H9 (cell line): Measurements from ENCODE around the gene PM20D1. TPM values are rescaled to one million over a fixed set of nuclear protein-coding genes. Genes with fewer than 3 reads are reported as not detected.

Source experiments
- DNase-seq: peaks from one replicate; pipeline ENCODE4 v3.0.0-alpha.2; 2017
- H2AFZ ChIP-seq: one replicate; pipeline ENCODE4 v1.6.1; 2013; ENCODE audit warnings: mild to moderate bottlenecking, low read length, control low read depth, moderate library complexity
- H2AK5ac ChIP-seq: 2 replicates; pipeline ENCODE4 v1.6.1; 2013; ENCODE audit warnings: low read length, control low read depth, mixed read lengths; ENCODE audit not compliant: insufficient read length
- H2BK120ac ChIP-seq: one replicate; pipeline ENCODE4 v1.6.1; 2013; ENCODE audit warnings: low read depth, mild to moderate bottlenecking, low read length, control low read depth, inconsistent platforms; ENCODE audit not compliant: poor library complexity, severe bottlenecking
- H2BK12ac ChIP-seq: 2 replicates; pipeline ENCODE4 v1.6.1; 2013; ENCODE audit warnings: low read length, control low read depth, mixed read lengths, low read depth; ENCODE audit not compliant: insufficient read length
- H2BK15ac ChIP-seq: 2 replicates; pipeline ENCODE4 v1.6.1; 2013; ENCODE audit warnings: low read depth, low read length, control low read depth
- H2BK20ac ChIP-seq: one replicate; pipeline ENCODE4 v1.6.1; 2013; ENCODE audit warnings: low read depth, mild to moderate bottlenecking, low read length, control low read depth, inconsistent platforms; ENCODE audit not compliant: poor library complexity, severe bottlenecking
- H2BK5ac ChIP-seq: 2 replicates; pipeline ENCODE4 v1.6.1; 2013; ENCODE audit warnings: low read length, control low read depth, mixed read lengths; ENCODE audit not compliant: insufficient read length
- H3K14ac ChIP-seq: 2 replicates; pipeline ENCODE4 v1.6.1; 2013; ENCODE audit warnings: low read length, control low read depth; ENCODE audit not compliant: insufficient read depth
- H3K18ac ChIP-seq: 2 replicates; pipeline ENCODE4 v1.6.1; 2013; ENCODE audit warnings: low read depth, mild to moderate bottlenecking, mixed read lengths, low read length, control low read depth; ENCODE audit not compliant: insufficient read length
- H3K23ac ChIP-seq: 2 replicates; pipeline ENCODE4 v1.6.1; 2013; ENCODE audit warnings: low read length, control low read depth, mixed read lengths, low read depth; ENCODE audit not compliant: insufficient read length
- H3K23me2 ChIP-seq: 2 replicates; pipeline ENCODE4 v1.6.1; 2013; ENCODE audit warnings: low read depth, mild to moderate bottlenecking, mixed read lengths, low read length, control low read depth; ENCODE audit not compliant: insufficient read length, poor library complexity, severe bottlenecking
- H3K27ac ChIP-seq: 2 replicates; pipeline ENCODE4 v1.5.1; 2013; ENCODE audit warnings: low read length, control low read depth, mixed read lengths, low read depth; ENCODE audit not compliant: insufficient read length
- H3K27me3 ChIP-seq: 2 replicates; pipeline ENCODE4 v1.6.1; 2013; ENCODE audit warnings: low read length, control low read depth, inconsistent platforms; ENCODE audit not compliant: insufficient read depth
- H3K4ac ChIP-seq: 2 replicates; pipeline ENCODE4 v1.6.1; 2013; ENCODE audit warnings: low read depth, mild to moderate bottlenecking, control low read depth, inconsistent platforms, low read length, moderate library complexity
- H3K4me1 ChIP-seq: 2 replicates; pipeline ENCODE4 v1.6.1; 2013; ENCODE audit warnings: low read length, control low read depth, inconsistent platforms; ENCODE audit not compliant: insufficient read depth
- H3K4me2 ChIP-seq: 2 replicates; pipeline ENCODE4 v1.6.1; 2013; ENCODE audit warnings: low read length, control low read depth, mixed read lengths; ENCODE audit not compliant: insufficient read length, insufficient read depth
- H3K56ac ChIP-seq: 2 replicates; pipeline ENCODE4 v1.6.1; 2013; ENCODE audit warnings: low read depth, mild to moderate bottlenecking, mixed read lengths, low read length, control low read depth; ENCODE audit not compliant: insufficient read length
- H3K79me1 ChIP-seq: 2 replicates; pipeline ENCODE4 v1.6.1; 2013; ENCODE audit warnings: low read depth, mild to moderate bottlenecking, moderate library complexity, low read length, control low read depth, inconsistent platforms; ENCODE audit not compliant: insufficient read depth, poor library complexity, severe bottlenecking
- H3K79me2 ChIP-seq: 2 replicates; pipeline ENCODE4 v1.6.1; 2013; ENCODE audit warnings: low read length, control low read depth, inconsistent platforms; ENCODE audit not compliant: insufficient read depth
- H3K9ac ChIP-seq: 2 replicates; pipeline ENCODE4 v1.6.1; 2013; ENCODE audit warnings: low read length, control low read depth, mixed read lengths; ENCODE audit not compliant: insufficient read length; ENCODE audit errors: extremely low read depth
- H3K9me3 ChIP-seq: one replicate; pipeline ENCODE4 v1.6.1; 2013; ENCODE audit warnings: low read depth, low read length, inconsistent platforms; ENCODE audit not compliant: control insufficient read depth
- H3T11ph ChIP-seq: one replicate; pipeline ENCODE4 v1.6.1; 2013; ENCODE audit warnings: mild to moderate bottlenecking, low read length, control low read depth, inconsistent platforms
- H4K20me1 ChIP-seq: one replicate; pipeline ENCODE4 v1.6.1; 2013; ENCODE audit not compliant: control insufficient read depth, insufficient read length, insufficient read depth
- H4K5ac ChIP-seq: 2 replicates; pipeline ENCODE4 v1.6.1; 2013; ENCODE audit warnings: low read depth, mild to moderate bottlenecking, mixed read lengths, low read length, control low read depth; ENCODE audit not compliant: insufficient read length
- H4K8ac ChIP-seq: replicated peaks from 2 replicates; pipeline ENCODE4 v1.6.1; 2013; ENCODE audit warnings: low read length, control low read depth, mixed read lengths, low read depth; ENCODE audit not compliant: insufficient read length
- H4K91ac ChIP-seq: 2 replicates; pipeline ENCODE4 v1.6.1; 2013; ENCODE audit warnings: low read depth, mild to moderate bottlenecking, moderate library complexity, mixed read lengths, low read length, control low read depth; ENCODE audit not compliant: insufficient read length
- H3K27ac Mint-ChIP-seq, 3 experiments: 2 replicates in 2 of 3; 3 replicates in 1 of 3; pipeline ENCODE4 v1.8.0; 2020 to 2021; ENCODE audit warnings: mixed read lengths in 3 of 3, mild to moderate bottlenecking in 1 of 3, moderate library complexity in 1 of 3
- H3K27me3 Mint-ChIP-seq: 2 replicates; pipeline ENCODE4 v1.8.0; 2021; ENCODE audit warnings: low read depth, mild to moderate bottlenecking, moderate library complexity, mixed read lengths
- H3K36me3 Mint-ChIP-seq, 3 experiments: 2 replicates in 2 of 3; 3 replicates in 1 of 3; pipeline ENCODE4 v1.8.0; 2020 to 2021; ENCODE audit warnings: low read depth in 3 of 3, mixed read lengths in 3 of 3; ENCODE audit not compliant: insufficient read depth in 1 of 3
- H3K4me1 Mint-ChIP-seq, 2 experiments: 2 replicates each; pipeline ENCODE4 v1.8.0; 2020; ENCODE audit warnings: mixed read lengths in 2 of 2
- H3K4me3 Mint-ChIP-seq, 2 experiments: 2 replicates in 1 of 2; 3 replicates in 1 of 2; pipeline ENCODE4 v1.8.0; 2020 to 2021; ENCODE audit warnings: mild to moderate bottlenecking in 2 of 2, mixed read lengths in 2 of 2, moderate library complexity in 1 of 2
- H3K9me3 Mint-ChIP-seq, 2 experiments: 2 replicates in 1 of 2; 3 replicates in 1 of 2; pipeline ENCODE4 v1.8.0; 2020; ENCODE audit warnings: mild to moderate bottlenecking in 2 of 2, mixed read lengths in 2 of 2, moderate library complexity in 1 of 2
- CTCF ChIP-seq: fragments of 200-600 bp; sonication (generic); conservative IDR thresholded peaks from 3 replicates; pipeline ENCODE4 v1.8.0; 2021; ENCODE audit warnings: antibody characterized with exemption, mild to moderate bottlenecking
- WGBS: extraction: QIAGEN DNeasy Blood & Tissue Kit; methylation state at CpG from one replicate; pipeline ENCODE4 v1.1.7; 2013; ENCODE audit warnings: missing lambda C conversion rate, low lambda C conversion rate, mixed read lengths; ENCODE audit not compliant: insufficient read length; ENCODE audit errors: extremely low coverage; 5-methylcytosine and 5-hydroxymethylcytosine counted together
- total RNA-seq: library from RNA; stranded (reverse); gene quantifications from 2 replicates; pipeline ENCODE4 v1.2.1, GENCODE V29; 2021

The PM20D1 gene
- total RNA-seq, 1 experiment from 2014 or later: not detected

GRCh38 chr1:205792481-205792881, 57.5 kb downstream of the PM20D1 start:
- H3K36me3 Mint-ChIP-seq: peaks cover 8 to 50% (median 42%) of the 10 kb centered on the region in 3 experiments; a peak in 6 of 7 replicates
- H3K9ac ChIP-seq: no peak overlapping the region
- no peak overlapping the region for H2BK20ac ChIP-seq
- H3K27me3 ChIP-seq: no peaks in the 10 kb centered on the region
- H2BK120ac ChIP-seq: no peak overlapping the region
- DNase-seq: no peak
- no peak overlapping the region for H2BK12ac ChIP-seq
- no peak overlapping the region for H3K27ac Mint-ChIP-seq
- H3K4me3 Mint-ChIP-seq: no peak overlapping the region
- H3K18ac ChIP-seq: no peak overlapping the region
- no peak overlapping the region for H2AK5ac ChIP-seq
- H3K79me2 ChIP-seq: no peaks in the 10 kb centered on the region
- no peaks in the 10 kb centered on the region for H3K27me3 Mint-ChIP-seq
- TF ChIP-seq CTCF: no peak
- no peak overlapping the region for H2BK15ac ChIP-seq
- H3K79me1 ChIP-seq: no peaks in the 10 kb centered on the region
- H2AFZ ChIP-seq: no peak overlapping the region
- H3K9me3 Mint-ChIP-seq: no peaks in the 10 kb centered on the region
- H3T11ph ChIP-seq: no peak overlapping the region
- no peak overlapping the region for H4K5ac ChIP-seq
- no peak overlapping the region for H2BK5ac ChIP-seq
- no peak overlapping the region for H3K4ac ChIP-seq
- H3K23me2 ChIP-seq: no peaks in the 10 kb centered on the region
- H4K8ac ChIP-seq: no peak overlapping the region
- no peak overlapping the region for H3K56ac ChIP-seq
- no CpG with 5 or more reads among the region's 8 CpGs for WGBS
- H4K91ac ChIP-seq: no peak overlapping the region
- H3K4me1 Mint-ChIP-seq: peaks cover 5 to 12% of the 10 kb centered on the region in 2 experiments; a peak in 3 of 4 replicates
- H3K4me2 ChIP-seq: no peak overlapping the region
- H3K27ac ChIP-seq: no peak overlapping the region
- H4K20me1 ChIP-seq: no peaks in the 10 kb centered on the region
- no peaks in the 10 kb centered on the region for H3K9me3 ChIP-seq
- H3K23ac ChIP-seq: no peak overlapping the region
- no peaks in the 10 kb centered on the region for H3K4me1 ChIP-seq
- H3K14ac ChIP-seq: no peak overlapping the region
